HG02610 (cell line): ENCODE data around the gene MAGEB4.

ENCODE experiments used
- ATAC-seq: cut with Tn5 transposase; IDR thresholded peaks from one replicate; pipeline ENCODE4 v1.9.1; 2021; ENCODE audit warnings: mild to moderate bottlenecking, moderate library complexity; ENCODE audit not compliant: unreplicated experiment

Gene MAGEB4

DNA sequence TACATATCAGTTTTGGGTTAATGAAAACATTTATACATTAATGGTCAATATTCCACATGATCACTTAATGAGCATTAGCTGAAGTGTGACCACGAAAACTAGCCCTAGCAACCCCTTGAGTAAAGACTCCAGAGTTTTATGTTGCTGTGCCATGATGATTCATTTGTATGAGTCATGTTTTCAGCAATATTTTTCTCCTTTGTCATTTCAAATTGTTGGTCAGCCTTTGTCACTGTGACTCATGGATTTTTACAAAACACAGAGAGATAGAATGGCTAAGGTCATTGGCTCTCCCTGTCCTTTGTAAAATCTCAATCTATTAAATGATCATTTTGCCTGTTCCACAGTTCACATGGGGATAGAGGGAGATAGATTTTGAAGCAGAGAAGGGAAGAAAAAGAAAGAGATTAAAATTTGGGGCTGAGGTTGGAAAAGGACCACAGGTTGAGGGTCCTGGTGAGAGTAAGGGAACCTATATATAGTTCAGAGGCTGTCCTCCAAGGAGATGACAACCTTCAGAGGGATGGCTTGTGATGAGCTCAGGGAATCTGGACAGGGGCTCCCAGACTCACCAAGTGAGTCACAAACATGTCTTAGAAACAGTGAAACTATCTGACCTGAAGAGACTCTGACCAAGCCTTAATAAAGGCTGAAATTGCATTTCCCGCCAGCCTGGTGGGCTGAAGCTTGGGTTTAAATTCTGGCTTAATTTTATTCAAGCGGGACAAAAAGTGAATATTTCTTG is 41.8 kb downstream of the MAGEB4 start:
- no peak for ATAC-seq
